HCT116 (cell line): ENCODE results near the gene UGGT2. TPM values are rescaled to one million over a fixed set of nuclear protein-coding genes. Genes with fewer than 3 reads are reported as not detected.

ENCODE experiments used
- ATAC-seq: fragments of 200-7000 bp; cut with Tn5 transposase; 2 replicates; pipeline ENCODE4 v1.9.1; 2020; ENCODE audit warnings: mild to moderate bottlenecking, moderate library complexity
- BruUV-seq: library from RNA; stranded (reverse); fragments of 400-500 nt; replicated peaks from 2 replicates; lab custom pipeline; 2021; lab: Mats Ljungman, UMichigan
- CTCF ChIA-PET: fragments of 300-600 bp; sonication (Branson Sonifier 250); formaldehyde crosslinking; loops from one replicate; lab custom pipeline; 2021; ENCODE audit warnings: antibody characterized with exemption; lab: Charles Lee
- POLR2A ChIA-PET: fragments of 300-600, 350-600 bp; sonication (Branson Sonifier 250); formaldehyde crosslinking; loops from one replicate; lab custom pipeline; 2021; ENCODE audit warnings: antibody characterized with exemption; lab: Charles Lee
- RAD21 ChIA-PET, 2 experiments: fragments of 300-600 bp; sonication (Branson Sonifier 250); formaldehyde crosslinking; loops; one replicate each; lab custom pipeline; 2023; ENCODE audit warnings: low total read pairs in 2 of 2; ENCODE audit not compliant: uncharacterized antibody in 2 of 2, unreplicated experiment in 2 of 2, low non-redundant PET in 1 of 2; lab: Charles Lee
- DNase-seq: peaks from one replicate; pipeline ENCODE4 v3.0.0-alpha.2; 2010; ENCODE audit warnings: low read depth, low spot score
- H2AFZ ChIP-seq: fragments of 200-600 bp; shearing (Covaris generic), sonication (generic); 2 replicates; pipeline ENCODE4 v1.6.1; 2017; ENCODE audit warnings: low read depth, mixed run types, mixed read lengths, antibody characterized with exemption, low read length; ENCODE audit not compliant: poor library complexity, severe bottlenecking
- H3K27ac ChIP-seq: 2 replicates; pipeline ENCODE4 v1.5.1; 2012; ENCODE audit warnings: low read depth, low read length
- H3K27me3 ChIP-seq: fragments of 200-600 bp; sonication (generic); 2 replicates; pipeline ENCODE4 v1.6.1; 2016; ENCODE audit warnings: mixed run types, low read length, mixed read lengths; ENCODE audit not compliant: insufficient read depth
- H3K36me3 ChIP-seq, 2 experiments: fragments of 200-500 bp in 1 of 2; fragments of 200-600 bp in 1 of 2; sonication (Bioruptor generic) in 1 of 2; sonication (generic) in 1 of 2; 2 replicates each; pipeline versions ENCODE4 v1.5.1 to v1.6.1; 2014 to 2016; ENCODE audit warnings: low read length in 2 of 2, inconsistent platforms in 1 of 2, mixed read lengths in 1 of 2, mixed run types in 1 of 2; ENCODE audit not compliant: insufficient read depth in 2 of 2, control insufficient read depth in 1 of 2
- H3K4me1 ChIP-seq, 2 experiments: fragments of 200-600 bp in 1 of 2; sonication (generic) in 1 of 2; 2 replicates each; pipeline versions ENCODE4 v1.5.1 to v1.6.1; 2012 to 2017; ENCODE audit warnings: low read length in 2 of 2, inconsistent platforms in 1 of 2, mild to moderate bottlenecking in 1 of 2, mixed read lengths in 1 of 2, mixed run types in 1 of 2, moderate library complexity in 1 of 2; ENCODE audit not compliant: insufficient read depth in 2 of 2, control insufficient read depth in 1 of 2
- H3K4me2 ChIP-seq: fragments of 200-600 bp; sonication (generic); 2 replicates; pipeline ENCODE4 v1.6.1; 2017; ENCODE audit warnings: mixed run types, low read length, mixed read lengths
- H3K4me3 ChIP-seq, 2 experiments: fragments of 200-600 bp in 1 of 2; sonication (generic) in 1 of 2; replicated peaks in 1 of 2; 2 replicates each; pipeline ENCODE4 v1.5.1; 2011 to 2016; ENCODE audit warnings: low read length in 2 of 2, control low read depth in 1 of 2, low read depth in 1 of 2, mild to moderate bottlenecking in 1 of 2, mixed read lengths in 1 of 2, mixed run types in 1 of 2
- H3K79me2 ChIP-seq: fragments of 200-600 bp; sonication (generic); 2 replicates; pipeline ENCODE4 v1.6.1; 2017; ENCODE audit warnings: mild to moderate bottlenecking, mixed run types, low read length, moderate library complexity, mixed read lengths; ENCODE audit not compliant: insufficient read depth
- H3K9ac ChIP-seq: fragments of 200-600 bp; sonication (generic); 2 replicates; pipeline ENCODE4 v1.6.1; 2016; ENCODE audit warnings: low read length, mixed read lengths
- H3K9me2 ChIP-seq: fragments of 200-600 bp; sonication (generic), shearing (Covaris generic); 2 replicates; pipeline ENCODE4 v1.6.1; 2017; ENCODE audit warnings: mixed run types, mild to moderate bottlenecking, moderate library complexity; ENCODE audit not compliant: insufficient read depth
- H3K9me3 ChIP-seq, 2 experiments: fragments of 200-500 bp in 1 of 2; fragments of 200-600 bp in 1 of 2; sonication (Bioruptor generic) in 1 of 2; sonication (generic) in 1 of 2; 2 replicates each; pipeline ENCODE4 v1.6.1; 2014 to 2017; ENCODE audit warnings: low read length in 2 of 2, mixed read lengths in 2 of 2, inconsistent platforms in 1 of 2, low read depth in 1 of 2, mild to moderate bottlenecking in 1 of 2, mixed run types in 1 of 2, moderate library complexity in 1 of 2; ENCODE audit not compliant: control insufficient read depth in 1 of 2, insufficient read depth in 1 of 2
- H4K20me1 ChIP-seq: fragments of 200-600 bp; sonication (generic), shearing (Covaris generic); 2 replicates; pipeline ENCODE4 v1.6.1; 2017; ENCODE audit warnings: mixed run types, mild to moderate bottlenecking, moderate library complexity; ENCODE audit not compliant: insufficient read depth
- CBX3 ChIP-seq: IDR thresholded peaks from 2 replicates; pipeline ENCODE4 v1.6.1; 2012; ENCODE audit warnings: low read depth
- EZH2 ChIP-seq: fragments of 200-600 bp; sonication (generic); IDR thresholded peaks from 2 replicates; pipeline ENCODE4 v1.6.1; 2017; ENCODE audit warnings: antibody characterized with exemption, mixed run types
- EZH2phosphoT487 ChIP-seq: fragments of 200-600 bp; IDR thresholded peaks from 2 replicates; pipeline ENCODE4 v1.6.1; 2018; ENCODE audit warnings: antibody characterized with exemption, borderline replicate concordance
- FOSL1 ChIP-seq: IDR thresholded peaks from 2 replicates; pipeline ENCODE4 v1.6.1; 2012; ENCODE audit warnings: low read depth
- POLR2AphosphoS5 ChIP-seq: IDR thresholded peaks from 2 replicates; pipeline ENCODE4 v1.6.1; 2011; ENCODE audit warnings: mild to moderate bottlenecking, low read depth, low read length, moderate library complexity
- REST ChIP-seq: IDR thresholded peaks from 2 replicates; pipeline ENCODE4 v1.6.1; 2012; ENCODE audit warnings: low read depth
- ZBTB33 ChIP-seq: IDR thresholded peaks from 2 replicates; pipeline ENCODE4 v1.6.1; 2011; ENCODE audit warnings: mild to moderate bottlenecking, low read length, moderate library complexity; ENCODE audit not compliant: insufficient replicate concordance; ENCODE audit errors: extremely low read depth
- ZFX ChIP-seq: fragments of 450-650 bp; IDR thresholded peaks from 2 replicates; pipeline ENCODE4 v1.6.1; 2017
- ZNF274 ChIP-seq: fragments of 200-500 bp; sonication (Bioruptor generic); IDR thresholded peaks from 2 replicates; pipeline ENCODE4 v1.6.1; 2014; ENCODE audit warnings: mild to moderate bottlenecking, low read depth, low read length, inconsistent platforms
- intact Hi-C: fragments of 100-400 bp; cut with micrococcal nuclease; formaldehyde crosslinking; loops from 2 replicates; pipeline ENCODE4 v1.10.0; 2022
- total RNA-seq: library from RNA; stranded (reverse); gene quantifications from one replicate; pipeline ENCODE4 v1.2.1, GENCODE V29; 2021; ENCODE audit not compliant: unreplicated experiment

UGGT2 gene
- total RNA-seq, 1 experiment from 2014 or later = 27.1 TPM

GRCh38 chr13:96020931-96021330 is 32.3 kb downstream of the UGGT2 start:
- H3K4me2 ChIP-seq = no peak overlapping the region
- no peaks in the 10 kb centered on the region for H3K79me2 ChIP-seq
- H3K36me3 ChIP-seq = peaks cover 0 to 2% of the 10 kb centered on the region in 2 experiments; a peak in 1 of 4 replicates
- no peak overlapping the region for H3K4me3 ChIP-seq
- ChIA-PET CTCF (interaction anchor here (1.5 to 5.7 kb wide), 5 partner anchors 9 to 943 kb away, joined by 4 to 89 read pairs (median 16); no protein-coding TSS in a partner anchor), POLR2A (no interaction called here), RAD21 (no interaction called here)
- H2AFZ ChIP-seq = no peak overlapping the region
- H3K9me3 ChIP-seq = no peaks in the 10 kb centered on the region
- no peaks in the 10 kb centered on the region for H3K9me2 ChIP-seq
- no peaks in the 10 kb centered on the region; the same call in 1 of the 2 replicates for H4K20me1 ChIP-seq
- H3K4me1 ChIP-seq = no peaks in the 10 kb centered on the region
- H3K27ac ChIP-seq = no peak overlapping the region
- no peaks in the 10 kb centered on the region for H3K27me3 ChIP-seq
- H3K9ac ChIP-seq = no peak overlapping the region
- no TSS peak for BruUV-seq
- ATAC-seq (no peak), DNase-seq (no peak)
- TF ChIP-seq ZBTB33 (no peak), ZNF274 (no peak), CBX3 (no peak), POLR2AphosphoS5 (no peak), ZFX (no peak), EZH2 (no peak), FOSL1 (no peak), REST (no peak), EZH2phosphoT487 (no peak)
- intact Hi-C loops = loop anchor here (1.0 to 2.0 kb wide), 3 partner anchors 208 to 946 kb away; no protein-coding TSS in a partner anchor
